Measurements from ENCODE around the gene SENP8.

The SENP8 gene

DNA sequence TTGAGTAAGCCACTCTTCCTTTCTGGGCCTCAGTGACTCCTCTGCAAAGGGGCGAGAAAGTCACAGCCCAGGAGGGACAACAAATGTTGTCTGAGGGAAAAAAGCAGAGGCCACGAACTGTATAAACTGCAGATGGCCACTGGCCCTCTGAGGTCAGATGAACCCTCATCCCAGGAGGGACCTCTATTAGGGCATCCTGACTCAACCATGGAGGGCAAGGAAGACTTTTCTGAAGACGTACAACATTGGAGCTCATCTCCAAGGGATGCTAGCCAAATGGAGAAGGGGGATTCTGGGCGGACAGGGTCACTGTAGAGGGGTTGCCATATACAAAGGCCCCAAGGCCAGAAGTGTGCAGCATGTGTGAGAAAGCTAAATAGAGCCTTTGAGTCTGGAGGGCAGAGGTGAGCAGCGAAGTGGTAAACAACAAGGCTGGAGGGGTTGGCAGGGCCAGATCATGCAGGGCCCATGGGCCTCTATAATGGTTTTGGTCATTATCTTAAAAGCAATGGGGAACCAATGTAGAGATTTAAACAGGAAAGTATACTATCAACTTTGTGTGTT, 62.6 kb downstream of the SENP8 start:
- Histone ChIP-seq H3K4me3 (ENCODE audit: low read depth, low read length) (no peak overlapping the region), H3K27me3 (replicated peaks) (peaks cover 11% of the 10 kb centered on the region), H3K27ac (no peak overlapping the region), H3K36me3 (replicated peaks) (no peaks in the 10 kb centered on the region)
- in situ Hi-C loops (cut with HindIII; ENCODE audit: low pct_ligation_motif_present, low sequenced_read_pairs) = no loop called here
- no peak for DNase-seq
- no peak for TF ChIP-seq CTCF (IDR thresholded peaks at IDR 0.05; ENCODE audit: low read depth, low read length, missing control alignments)

- Histone ChIP-seq H3K36me3 (replicated peaks) (no peaks in the 10 kb centered on the region), H3K27ac (no peak overlapping the region), H3K4me3 (ENCODE audit: low read depth, low read length) (no peak overlapping the region), H3K27me3 (replicated peaks) (peaks cover 11% of the 10 kb centered on the region)
- TF ChIP-seq CTCF (IDR thresholded peaks at IDR 0.05; ENCODE audit: low read depth, low read length, missing control alignments) = no peak
- no peak for DNase-seq
- in situ Hi-C loops (cut with HindIII; ENCODE audit: low pct_ligation_motif_present, low sequenced_read_pairs) = no loop called here
These were observed 64.0 kb downstream of the SENP8 start for GRCh38 chr15:72182244-72182643.

GRCh38 chr15:72182673-72183072, 64.5 kb downstream of the SENP8 start:
- H3K4me3 ChIP-seq (ENCODE audit: low read depth, low read length) = no peak overlapping the region
- no peak overlapping the region for H3K27ac ChIP-seq
- H3K27me3 ChIP-seq (replicated peaks) = peaks cover 11% of the 10 kb centered on the region
- no peak for TF ChIP-seq CTCF (IDR thresholded peaks at IDR 0.05; ENCODE audit: low read depth, low read length, missing control alignments)
- DNase-seq = no peak
- in situ Hi-C loops (cut with HindIII; ENCODE audit: low pct_ligation_motif_present, low sequenced_read_pairs) = no loop called here
- no peaks in the 10 kb centered on the region for H3K36me3 ChIP-seq (replicated peaks)

- H3K27ac ChIP-seq = no peak overlapping the region
- H3K36me3 ChIP-seq (replicated peaks) = no peaks in the 10 kb centered on the region
- peaks cover 11% of the 10 kb centered on the region for H3K27me3 ChIP-seq (replicated peaks)
- no peak for DNase-seq
- peak overlapping the region; percentile 22 for H3K4me3 ChIP-seq (ENCODE audit: low read depth, low read length)
- in situ Hi-C loops (cut with HindIII; ENCODE audit: low pct_ligation_motif_present, low sequenced_read_pairs) = no loop called here
- no peak for TF ChIP-seq CTCF (IDR thresholded peaks at IDR 0.05; ENCODE audit: low read depth, low read length, missing control alignments)
These were observed 65.6 kb downstream of the SENP8 start for GRCh38 chr15:72183781-72184164.

DNA sequence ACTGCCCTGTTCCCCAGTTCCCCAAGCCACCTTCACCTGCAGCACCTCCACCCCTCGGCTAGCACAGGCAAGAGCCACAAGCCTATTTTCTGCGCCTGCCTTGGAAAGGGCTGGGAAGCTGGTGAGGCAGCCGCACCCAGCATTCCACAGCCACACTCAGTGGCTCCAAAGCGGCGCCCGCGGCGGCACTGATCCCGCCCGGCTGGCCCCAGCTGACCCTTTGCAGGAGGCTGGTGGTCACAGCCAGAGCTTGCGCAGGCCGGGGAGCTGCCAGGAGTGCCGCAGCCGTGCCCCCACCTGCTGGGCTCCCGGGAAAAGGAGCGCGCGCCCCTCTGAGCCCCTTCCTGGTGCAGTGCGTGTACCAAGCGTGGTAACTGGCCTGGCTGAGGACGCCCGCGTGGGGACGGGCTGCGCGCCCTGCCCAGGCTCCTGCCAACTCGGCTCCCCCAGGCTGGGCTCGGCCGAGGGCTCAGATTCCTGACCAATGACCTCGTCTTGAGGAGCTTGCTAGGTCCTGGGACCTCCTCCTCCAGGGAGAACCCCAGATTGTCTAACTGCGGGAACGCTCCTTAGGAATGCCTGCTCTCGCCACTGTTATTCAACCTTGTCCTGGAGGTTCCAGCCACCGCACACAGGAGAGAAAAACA, 66.1 kb downstream of the SENP8 start:
- Histone ChIP-seq H3K27ac (no peak overlapping the region), H3K36me3 (replicated peaks) (no peaks in the 10 kb centered on the region), H3K4me3 (ENCODE audit: low read depth, low read length) (peak overlapping the region; percentile 22), H3K27me3 (replicated peaks) (peaks cover 11% of the 10 kb centered on the region)
- in situ Hi-C loops (cut with HindIII; ENCODE audit: low pct_ligation_motif_present, low sequenced_read_pairs) = no loop called here
- no peak for DNase-seq
- no peak for TF ChIP-seq CTCF (IDR thresholded peaks at IDR 0.05; ENCODE audit: low read depth, low read length, missing control alignments)

All from brain microvascular endothelial cell (primary cell).